OCI-LY3 (cell line): ENCODE results near the gene LTBP1.

Source experiments
- H2AFZ ChIP-seq: fragments of 200-600, 300-600 bp; shearing (Covaris generic); 2 replicates; pipeline ENCODE4 v1.6.0; 2014; ENCODE audit warnings: antibody characterized with exemption, low read depth, low read length
- H3K27ac ChIP-seq: fragments of 200-600, 300-600 bp; sonication (generic); 2 replicates; pipeline ENCODE4 v1.5.1; 2014; ENCODE audit warnings: mild to moderate bottlenecking, low read length, moderate library complexity, mixed read lengths
- H3K27me3 ChIP-seq: fragments of 200-600, 300-600 bp; sonication (generic); 2 replicates; pipeline ENCODE4 v1.6.1; 2014; ENCODE audit warnings: low read depth, low read length, mixed read lengths
- H3K36me3 ChIP-seq: fragments of 200-600, 300-600 bp; sonication (generic); replicated peaks from 2 replicates; pipeline ENCODE3; 2014; ENCODE audit warnings: low read depth, low read length, mixed read lengths
- H3K4me1 ChIP-seq: fragments of 300-600, 200-600 bp; sonication (generic); 2 replicates; pipeline ENCODE4 v1.6.1; 2014; ENCODE audit warnings: low read length, mixed read lengths
- H3K4me2 ChIP-seq: fragments of 200-600, 300-600 bp; sonication (generic); 2 replicates; pipeline ENCODE4 v1.6.1; 2014; ENCODE audit warnings: low read length, mixed read lengths
- H3K4me3 ChIP-seq: fragments of 300-600, 200-600 bp; sonication (generic); 2 replicates; pipeline ENCODE4 v1.5.1; 2014; ENCODE audit warnings: antibody characterized with exemption, mild to moderate bottlenecking, low read length, moderate library complexity
- H3K79me2 ChIP-seq: fragments of 300-600, 200-600 bp; shearing (Covaris generic); 2 replicates; pipeline ENCODE4 v1.6.1; 2014; ENCODE audit warnings: mild to moderate bottlenecking, low read length, mixed read lengths
- H3K9ac ChIP-seq: fragments of 300-600, 200-600 bp; shearing (Covaris generic); 2 replicates; pipeline ENCODE4 v1.6.0; 2014; ENCODE audit warnings: mild to moderate bottlenecking, low read length, moderate library complexity
- H3K9me3 ChIP-seq: fragments of 200-600, 300-600 bp; shearing (Covaris generic); 2 replicates; pipeline ENCODE4 v1.6.1; 2014; ENCODE audit warnings: low read length, mixed read lengths; ENCODE audit not compliant: insufficient read depth
- H4K20me1 ChIP-seq: fragments of 200-600, 300-600 bp; sonication (generic); 2 replicates; pipeline ENCODE4 v1.6.1; 2016; ENCODE audit warnings: low read length, mixed read lengths; ENCODE audit not compliant: insufficient read depth
- CTCF ChIP-seq: fragments of 200-600, 300-600 bp; sonication (generic); IDR thresholded peaks from 2 replicates; pipeline ENCODE4 v1.5.1; 2014; ENCODE audit warnings: antibody characterized with exemption, low read length, low read depth
- EZH2phosphoT487 ChIP-seq: fragments of 200-600 bp; shearing (Covaris generic); IDR thresholded peaks from 2 replicates; pipeline ENCODE4 v1.6.1; 2018; ENCODE audit warnings: antibody characterized with exemption, mixed run types, low read depth

LTBP1 gene

GRCh38 chr2:33018271-33018670 is 71.5 kb downstream of the LTBP1 start:
- no peaks in the 10 kb centered on the region for H4K20me1 ChIP-seq
- H3K79me2 ChIP-seq: no peaks in the 10 kb centered on the region
- no peaks in the 10 kb centered on the region for H3K27me3 ChIP-seq
- H3K4me2 ChIP-seq: no peak overlapping the region
- H3K36me3 ChIP-seq: no peaks in the 10 kb centered on the region
- no peak overlapping the region for H3K9ac ChIP-seq
- H3K9me3 ChIP-seq: no peaks in the 10 kb centered on the region
- no peak for TF ChIP-seq EZH2phosphoT487
- no peak for TF ChIP-seq CTCF
- no peaks in the 10 kb centered on the region for H3K4me1 ChIP-seq
- no peak overlapping the region for H3K4me3 ChIP-seq
- H3K27ac ChIP-seq: no peak overlapping the region
- H2AFZ ChIP-seq: no peak overlapping the region

GRCh38 chr2:33019796-33020195 is 73.0 kb downstream of the LTBP1 start:
- Histone ChIP-seq H4K20me1 (no peaks in the 10 kb centered on the region), H3K36me3 (no peaks in the 10 kb centered on the region), H3K9ac (no peak overlapping the region), H3K4me1 (no peaks in the 10 kb centered on the region), H3K79me2 (no peaks in the 10 kb centered on the region), H3K9me3 (no peaks in the 10 kb centered on the region), H3K4me3 (no peak overlapping the region), H2AFZ (no peak overlapping the region), H3K27me3 (no peaks in the 10 kb centered on the region), H3K27ac (no peak overlapping the region), H3K4me2 (no peak overlapping the region)
- TF ChIP-seq EZH2phosphoT487 (no peak), CTCF (no peak)

- H3K27ac ChIP-seq: no peak overlapping the region
- H3K27me3 ChIP-seq: no peaks in the 10 kb centered on the region
- no peak overlapping the region for H3K4me3 ChIP-seq
- H2AFZ ChIP-seq: no peak overlapping the region
- H3K79me2 ChIP-seq: no peaks in the 10 kb centered on the region
- no peak overlapping the region for H3K9ac ChIP-seq
- no peaks in the 10 kb centered on the region for H3K4me1 ChIP-seq
- H3K36me3 ChIP-seq: no peaks in the 10 kb centered on the region
- no peaks in the 10 kb centered on the region for H3K9me3 ChIP-seq
- H3K4me2 ChIP-seq: no peak overlapping the region
- no peaks in the 10 kb centered on the region for H4K20me1 ChIP-seq
- TF ChIP-seq CTCF (no peak), EZH2phosphoT487 (no peak)
These were observed 74.1 kb downstream of the LTBP1 start for GRCh38 chr2:33020883-33021282.

GRCh38 chr2:33021542-33022227 is 74.9 kb downstream of the LTBP1 start:
- Histone ChIP-seq H3K4me1 (no peaks in the 10 kb centered on the region), H3K4me2 (no peak overlapping the region), H3K27me3 (no peaks in the 10 kb centered on the region), H2AFZ (no peak overlapping the region), H3K79me2 (no peaks in the 10 kb centered on the region), H3K9me3 (no peaks in the 10 kb centered on the region), H4K20me1 (no peaks in the 10 kb centered on the region), H3K27ac (no peak overlapping the region), H3K9ac (no peak overlapping the region), H3K36me3 (no peaks in the 10 kb centered on the region), H3K4me3 (no peak overlapping the region)
- TF ChIP-seq EZH2phosphoT487 (no peak), CTCF (no peak)
